HG03135 (cell line): ENCODE data around the gene GMDS.

Source experiments
- ATAC-seq: cut with Tn5 transposase; IDR thresholded peaks from one replicate; pipeline ENCODE4 v1.9.1; 2021; ENCODE audit warnings: mild to moderate bottlenecking, moderate library complexity; ENCODE audit not compliant: unreplicated experiment

The GMDS gene

GRCh38 chr6:1786455-1787453, 458.7 kb downstream of the GMDS start:
- ATAC-seq, result no peak

- no peak for ATAC-seq
These were observed 461.0 kb downstream of the GMDS start for GRCh38 chr6:1784422-1784884.

GRCh38 chr6:1781817-1782184, 463.6 kb downstream of the GMDS start:
- no peak for ATAC-seq

- ATAC-seq, result no peak
These were observed 464.1 kb downstream of the GMDS start for GRCh38 chr6:1781152-1781816.

- ATAC-seq, result no peak
These were observed 465.0 kb downstream of the GMDS start for GRCh38 chr6:1780251-1780867.

- no peak for ATAC-seq
These were observed 466.6 kb downstream of the GMDS start for GRCh38 chr6:1778686-1779235.

GRCh38 chr6:1777921-1778685, 467.3 kb downstream of the GMDS start:
- ATAC-seq, result no peak

GRCh38 chr6:1775441-1775840, 470.0 kb downstream of the GMDS start:
- ATAC-seq, result no peak

GRCh38 chr6:1774226-1774915, 471.0 kb downstream of the GMDS start:
- ATAC-seq, result no peak

GRCh38 chr6:1773700-1774099, 471.7 kb downstream of the GMDS start:
- no peak for ATAC-seq

- ATAC-seq, result no peak
These were observed 474.3 kb downstream of the GMDS start for GRCh38 chr6:1770968-1771723.

- ATAC-seq, result no peak
These were observed 475.0 kb downstream of the GMDS start for GRCh38 chr6:1770435-1770843.

- no peak for ATAC-seq
These were observed 477.7 kb downstream of the GMDS start for GRCh38 chr6:1767481-1768246.

GRCh38 chr6:1766654-1767053, 478.8 kb downstream of the GMDS start:
- no peak for ATAC-seq

- ATAC-seq, result no peak
These were observed 480.1 kb downstream of the GMDS start for GRCh38 chr6:1765160-1765903.

- ATAC-seq, result no peak
These were observed 480.9 kb downstream of the GMDS start for GRCh38 chr6:1764397-1764987.

- ATAC-seq, result no peak
These were observed 482.0 kb downstream of the GMDS start for GRCh38 chr6:1763404-1763803.
